Fibroblast of lung (primary cell): Measurements from ENCODE around the gene SPTAN1. TPM values are rescaled to one million over a fixed set of nuclear protein-coding genes. Genes with fewer than 3 reads are reported as not detected.

ENCODE experiments used
- DNase-seq, 2 donors: peaks; one replicate each; pipeline versions ENCODE4 v3.0.0 to v3.0.0-alpha.2; 2010; ENCODE audit warnings: low read depth in 2 of 2
- H2AFZ ChIP-seq: 2 replicates; pipeline ENCODE4 v1.5.1; 2012; ENCODE audit warnings: low read length, control low read depth, inconsistent platforms
- H3K27ac ChIP-seq: 2 replicates; pipeline ENCODE4 v1.5.1; 2011; ENCODE audit warnings: low read length, control low read depth; ENCODE audit not compliant: insufficient read depth
- H3K27me3 ChIP-seq: 2 replicates; pipeline ENCODE4 v1.5.1; 2011; ENCODE audit warnings: mild to moderate bottlenecking, low read length; ENCODE audit not compliant: control insufficient read depth, insufficient read depth
- H3K36me3 ChIP-seq: 2 replicates; pipeline ENCODE4 v1.5.1; 2011; ENCODE audit warnings: low read length; ENCODE audit not compliant: control insufficient read depth, insufficient read depth
- H3K4me1 ChIP-seq: 2 replicates; pipeline ENCODE4 v1.5.1; 2011; ENCODE audit warnings: low read length; ENCODE audit not compliant: control insufficient read depth, insufficient read depth; ENCODE audit errors: extremely low read depth
- H3K4me2 ChIP-seq: 2 replicates; pipeline ENCODE4 v1.5.1; 2011; ENCODE audit warnings: low read length, control low read depth; ENCODE audit not compliant: insufficient read depth; ENCODE audit errors: extremely low read depth
- H3K4me3 ChIP-seq, 4 experiments: fragments of 200-600 bp in 1 of 4; sonication (generic) in 1 of 4; replicated peaks in 1 of 4; 2 replicates each; pipeline ENCODE4 v1.5.1; 2011 to 2016; ENCODE audit warnings: low read length in 4 of 4, low read depth in 3 of 4, mild to moderate bottlenecking in 3 of 4, control low read depth in 2 of 4, inconsistent platforms in 1 of 4, mixed read lengths in 1 of 4; ENCODE audit not compliant: insufficient read depth in 1 of 4; ENCODE audit errors: control extremely low read depth in 1 of 4
- H3K79me2 ChIP-seq: 2 replicates; pipeline ENCODE4 v1.5.1; 2012; ENCODE audit warnings: mild to moderate bottlenecking, low read length, inconsistent platforms; ENCODE audit not compliant: control insufficient read depth, insufficient read depth
- H3K9ac ChIP-seq: 2 replicates; pipeline ENCODE4 v1.5.1; 2011; ENCODE audit warnings: mild to moderate bottlenecking, low read length, control low read depth; ENCODE audit not compliant: insufficient read depth
- H3K9me3 ChIP-seq: 2 replicates; pipeline ENCODE4 v1.5.1; 2012; ENCODE audit warnings: low read depth, low read length; ENCODE audit not compliant: control insufficient read depth, insufficient read depth
- H4K20me1 ChIP-seq: 2 replicates; pipeline ENCODE4 v1.5.1; 2011; ENCODE audit warnings: low read length; ENCODE audit not compliant: control insufficient read depth, insufficient read depth; ENCODE audit errors: extremely low read depth
- CTCF ChIP-seq, 2 donors: IDR thresholded peaks in 1 of 2; conservative IDR thresholded peaks in 1 of 2; 1 replicate in 1 of 2; 2 replicates in 1 of 2; pipeline ENCODE4 v1.5.1; 2011 to 2012; ENCODE audit warnings: low read length in 2 of 2, control low read depth in 1 of 2, inconsistent platforms in 1 of 2, low read depth in 1 of 2, mild to moderate bottlenecking in 1 of 2
- EZH2 ChIP-seq: IDR thresholded peaks from 2 replicates; pipeline ENCODE4 v1.5.1; 2012; ENCODE audit warnings: low read length, control low read depth, mild to moderate bottlenecking; ENCODE audit errors: missing control alignments
- polyA plus RNA-seq, 2 donors: library from polyadenylated mRNA; depleted of rRNA in 1 of 2; stranded (reverse) in 1 of 2; unstranded in 1 of 2; fragments of >200 nt; gene quantifications; 2 replicates each; pipeline ENCODE4 v1.2.1, GENCODE V29; 2011 to 2012; ENCODE audit warnings: missing spikeins in 1 of 2
- total RNA-seq: library from RNA; depleted of rRNA; stranded (reverse); fragments of >200 nt; gene quantifications from 2 replicates; pipeline ENCODE4 v1.2.1, GENCODE V29; 2014

Gene SPTAN1
- total and polyA plus RNA-seq, 2 donors (not counting 1 experiment from before 2014, with no cell fraction given) = 189 to 518 TPM

- Histone ChIP-seq H3K4me3 (no peak overlapping the region), H2AFZ (no peak overlapping the region), H3K4me1 (no peaks in the 10 kb centered on the region), H3K36me3 (peaks cover 36% of the 10 kb centered on the region), H3K9me3 (no peaks in the 10 kb centered on the region), H3K27me3 (no peaks in the 10 kb centered on the region), H4K20me1 (no peaks in the 10 kb centered on the region), H3K27ac (no peak overlapping the region), H3K9ac (no peak overlapping the region), H3K4me2 (no peak overlapping the region), H3K79me2 (peaks cover 18% of the 10 kb centered on the region)
- no peak for TF ChIP-seq EZH2
- no peak for TF ChIP-seq CTCF (conservative IDR thresholded peaks at IDR 0.05 in 1 of 2, IDR thresholded peaks at IDR 0.05 in 1 of 2; ENCODE audit: low read depth in 1 of 2, low read length in 2 of 2)
- peak in 1 of 2 donors; percentile 73 for DNase-seq
Observed at GRCh38 chr9:128575916-128576315, 23.5 kb downstream of the SPTAN1 start.

GRCh38 chr9:128577206-128577605 lies 24.8 kb downstream of the SPTAN1 start:
- Histone ChIP-seq H3K27ac (no peak overlapping the region), H3K9ac (no peak overlapping the region), H3K4me2 (no peak overlapping the region), H4K20me1 (no peaks in the 10 kb centered on the region), H3K79me2 (peaks cover 10% of the 10 kb centered on the region), H3K36me3 (peaks cover 40% of the 10 kb centered on the region), H3K27me3 (no peaks in the 10 kb centered on the region), H2AFZ (no peak overlapping the region), H3K9me3 (no peaks in the 10 kb centered on the region), H3K4me1 (no peaks in the 10 kb centered on the region), H3K4me3 (no peak overlapping the region)
- TF ChIP-seq EZH2 (no peak), CTCF (conservative IDR thresholded peaks at IDR 0.05 in 1 of 2, IDR thresholded peaks at IDR 0.05 in 1 of 2; ENCODE audit: low read depth in 1 of 2, low read length in 2 of 2) (no peak)
- DNase-seq = no peak

GRCh38 chr9:128579194-128579593 lies 26.8 kb downstream of the SPTAN1 start:
- H4K20me1 ChIP-seq = no peaks in the 10 kb centered on the region
- no peak overlapping the region for H2AFZ ChIP-seq
- no peaks in the 10 kb centered on the region for H3K4me1 ChIP-seq
- no peak overlapping the region for H3K9ac ChIP-seq
- no peaks in the 10 kb centered on the region for H3K79me2 ChIP-seq
- H3K27me3 ChIP-seq = no peaks in the 10 kb centered on the region
- no peak for TF ChIP-seq EZH2
- TF ChIP-seq CTCF (conservative IDR thresholded peaks at IDR 0.05 in 1 of 2, IDR thresholded peaks at IDR 0.05 in 1 of 2; ENCODE audit: low read depth in 1 of 2, low read length in 2 of 2) = no peak
- H3K36me3 ChIP-seq = peaks cover 51% of the 10 kb centered on the region
- no peak overlapping the region for H3K27ac ChIP-seq
- H3K4me3 ChIP-seq = no peak overlapping the region
- no peaks in the 10 kb centered on the region for H3K9me3 ChIP-seq
- DNase-seq = no peak
- H3K4me2 ChIP-seq = no peak overlapping the region
